AG10803 (cell line): ENCODE results near the gene EPHA7.

Experiments
- DNase-seq: peaks from one replicate; pipeline ENCODE4 v3.0.0; 2010; ENCODE audit warnings: low read depth
- H3K4me3 ChIP-seq: 2 replicates; pipeline ENCODE4 v1.5.1; 2011; ENCODE audit warnings: mild to moderate bottlenecking, low read length, control low read depth
- CTCF ChIP-seq: conservative IDR thresholded peaks from 2 replicates; pipeline ENCODE4 v1.5.1; 2011; ENCODE audit warnings: mild to moderate bottlenecking, low read length, control low read depth, inconsistent platforms

EPHA7 gene

GRCh38 chr6:93293872-93294271 is 125.5 kb downstream of the EPHA7 start:
- DNase-seq = no peak
- H3K4me3 ChIP-seq = no peak overlapping the region
- TF ChIP-seq CTCF = no peak

- TF ChIP-seq CTCF = no peak
- no peak for DNase-seq
- H3K4me3 ChIP-seq = no peak overlapping the region
These were observed 125.9 kb downstream of the EPHA7 start for GRCh38 chr6:93293460-93293859.

- no peak for TF ChIP-seq CTCF
- DNase-seq = no peak
- no peak overlapping the region for H3K4me3 ChIP-seq
These were observed 136.8 kb downstream of the EPHA7 start for GRCh38 chr6:93282521-93283031.

GRCh38 chr6:93278241-93278640 is 141.1 kb downstream of the EPHA7 start:
- TF ChIP-seq CTCF = no peak
- H3K4me3 ChIP-seq = no peak overlapping the region
- no peak for DNase-seq

- H3K4me3 ChIP-seq = no peak overlapping the region
- TF ChIP-seq CTCF = no peak
These were observed 146.5 kb downstream of the EPHA7 start for GRCh38 chr6:93272896-93273295.

GRCh38 chr6:93272211-93272610 is 147.1 kb downstream of the EPHA7 start:
- H3K4me3 ChIP-seq = no peak overlapping the region
- TF ChIP-seq CTCF = no peak
- no peak for DNase-seq

More at GRCh38 chr6:93272896-93273295, 146.5 kb downstream of the EPHA7 start:
- no peak for DNase-seq

GRCh38 chr6:93266116-93266817 is 153.1 kb downstream of the EPHA7 start:
- DNase-seq = no peak
- no peak overlapping the region for H3K4me3 ChIP-seq
- no peak for TF ChIP-seq CTCF
